Left hindlimb (tissue), 1 donor: Measurements from ENCODE around the gene ASPSCR1.

Source experiments
- DNase-seq: peaks from one replicate; pipeline ENCODE4 v3.0.0-alpha.2; 2018

The ASPSCR1 gene

GRCh38 chr17:81984773-81985410 lies 7.5 kb downstream of the ASPSCR1 start:
- no peak for DNase-seq

DNA sequence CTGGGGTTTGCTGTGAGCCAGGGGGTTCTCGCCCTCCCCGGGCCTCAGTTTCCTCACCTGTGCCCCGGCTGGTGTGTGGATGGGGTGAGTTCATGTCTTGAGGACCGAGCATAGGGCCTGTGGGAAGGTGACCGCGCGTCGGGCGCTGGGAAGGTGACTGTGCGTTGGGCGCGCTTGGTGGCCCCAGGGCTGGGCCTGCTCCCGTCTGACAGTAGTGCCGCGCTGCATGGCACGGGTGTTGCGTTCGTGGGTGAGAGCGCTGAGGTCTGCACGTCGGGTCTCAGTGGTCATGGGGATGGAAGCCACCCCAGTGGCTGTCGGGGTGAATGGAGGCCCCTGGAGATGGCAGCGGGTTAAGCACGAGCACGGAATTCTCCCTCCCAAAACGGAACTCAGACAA lies 9.2 kb downstream of the ASPSCR1 start:
- DNase-seq, result no peak

- no peak for DNase-seq
Observed at GRCh38 chr17:81987161-81987770, 9.8 kb downstream of the ASPSCR1 start.

DNA sequence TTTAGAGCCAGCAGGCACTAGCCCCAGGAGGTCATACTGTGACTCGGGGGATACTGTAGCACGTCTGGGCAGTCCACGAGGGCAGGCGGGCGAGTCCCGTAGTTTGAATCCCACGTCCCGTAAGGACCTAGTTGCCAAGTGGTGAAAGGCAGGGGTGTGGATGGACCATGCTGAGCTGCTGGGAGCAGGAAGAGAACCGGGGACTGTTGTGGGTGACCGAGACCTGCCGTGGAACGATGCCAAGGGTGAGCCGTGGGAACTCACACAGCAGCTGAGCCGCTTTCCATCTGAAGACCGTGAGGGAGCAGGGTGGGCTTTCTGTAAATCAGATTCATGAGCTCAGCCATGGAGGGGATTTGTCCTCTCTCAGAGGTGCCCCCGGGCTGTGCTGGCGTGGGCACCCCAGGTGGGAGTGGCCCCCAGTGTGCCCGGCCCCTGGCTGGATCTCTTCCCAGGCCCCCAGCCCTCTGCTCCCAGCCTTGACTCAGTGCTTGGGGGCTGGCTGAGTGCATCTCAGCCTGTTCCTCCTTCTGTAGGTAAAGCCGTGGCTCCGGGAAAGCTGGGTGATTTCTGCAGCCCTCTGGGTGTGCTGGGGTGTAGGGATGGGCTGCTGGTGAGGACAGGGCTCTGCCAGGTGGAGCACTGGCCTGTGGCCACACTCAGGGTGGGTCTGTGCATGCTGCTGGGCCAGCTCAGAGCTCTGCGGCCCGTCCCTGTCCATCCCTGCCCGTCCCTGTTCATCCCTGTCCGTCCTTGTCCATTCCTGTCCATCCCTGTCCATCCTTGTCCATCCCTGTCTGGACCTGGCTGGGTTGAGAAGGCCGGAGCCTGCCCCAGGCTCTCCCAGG lies 13.6 kb downstream of the ASPSCR1 start:
- peak; percentile 29 for DNase-seq

DNA sequence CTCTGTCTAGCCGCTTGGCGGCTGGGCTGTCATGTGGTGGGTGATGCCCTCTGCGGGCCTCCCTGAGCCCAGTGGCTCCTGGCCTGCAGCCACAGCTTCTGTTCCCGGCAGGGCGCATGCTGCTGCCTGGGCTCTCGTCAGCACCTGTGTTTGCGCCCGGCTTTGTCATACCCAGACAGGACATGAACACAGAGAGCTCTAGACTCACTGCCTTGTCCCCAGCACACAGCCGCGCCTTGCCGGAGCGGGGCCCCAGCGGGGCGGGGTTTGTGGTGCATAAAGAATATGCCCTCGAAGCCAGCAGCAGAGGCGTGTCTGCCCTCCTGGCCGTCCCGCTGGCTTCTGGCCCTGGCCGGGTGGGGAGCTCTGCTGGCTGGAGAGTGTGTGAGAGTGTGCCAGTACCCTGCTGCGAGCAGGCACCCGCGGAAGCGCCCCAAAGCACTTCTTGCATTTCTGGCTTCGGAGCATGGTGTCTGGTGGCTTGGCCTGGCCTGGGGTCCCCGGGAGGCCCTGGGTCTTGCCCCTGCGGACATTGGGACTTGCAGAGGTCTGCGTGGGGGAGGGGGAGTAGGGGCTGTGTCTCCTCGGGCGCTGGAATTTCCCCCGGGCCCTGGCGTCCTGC lies 14.4 kb downstream of the ASPSCR1 start:
- peak; percentile 91 for DNase-seq

DNA sequence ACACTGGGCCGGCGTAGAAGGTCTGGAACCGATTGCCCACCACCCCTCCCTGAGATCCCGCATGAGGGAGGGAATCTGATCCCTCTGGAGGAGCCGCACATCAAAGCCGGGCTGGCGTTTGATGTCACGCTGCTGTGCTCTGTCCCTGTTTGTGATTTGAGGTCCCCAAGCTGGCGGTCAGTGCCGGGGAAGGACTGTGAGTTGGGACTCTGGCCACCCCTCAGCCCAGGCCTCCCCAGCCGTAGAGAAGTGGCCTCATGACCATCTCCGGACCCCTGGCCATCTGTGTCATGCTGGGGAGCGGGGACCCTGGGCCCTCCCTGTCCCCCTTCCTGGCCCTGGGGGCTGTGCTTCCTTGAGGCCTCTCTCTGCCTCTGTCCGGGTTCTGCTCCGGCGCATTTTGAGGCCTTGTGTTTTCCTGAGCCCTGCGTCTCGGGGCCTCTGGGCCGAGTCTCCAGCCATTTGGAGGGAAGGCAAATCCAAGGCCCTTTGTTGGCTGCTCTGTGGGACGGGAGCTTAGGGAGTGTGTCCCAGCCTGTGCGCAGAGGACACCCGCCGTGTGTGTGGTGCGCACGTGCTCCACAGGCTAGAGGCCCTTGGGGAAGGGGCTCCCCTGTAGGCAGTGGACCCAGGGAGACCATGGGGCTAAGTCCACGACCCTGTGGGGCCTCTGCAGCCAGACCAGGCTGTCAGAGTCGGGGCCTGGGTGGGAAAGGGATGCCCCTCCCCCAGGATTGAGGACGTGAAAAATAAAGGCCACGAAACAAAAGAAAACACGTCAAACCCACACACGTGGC lies 15.1 kb downstream of the ASPSCR1 start:
- no peak for DNase-seq

- DNase-seq, result no peak
Observed at GRCh38 chr17:81993729-81994592, 16.5 kb downstream of the ASPSCR1 start.

- DNase-seq, result peak; percentile 55
Observed at GRCh38 chr17:81994593-81995462, 17.4 kb downstream of the ASPSCR1 start.

- peak; percentile 28 for DNase-seq
Observed at GRCh38 chr17:81995463-81996231, 18.2 kb downstream of the ASPSCR1 start.

- no peak for DNase-seq
Observed at GRCh38 chr17:81996232-81996756, 18.9 kb downstream of the ASPSCR1 start.

DNA sequence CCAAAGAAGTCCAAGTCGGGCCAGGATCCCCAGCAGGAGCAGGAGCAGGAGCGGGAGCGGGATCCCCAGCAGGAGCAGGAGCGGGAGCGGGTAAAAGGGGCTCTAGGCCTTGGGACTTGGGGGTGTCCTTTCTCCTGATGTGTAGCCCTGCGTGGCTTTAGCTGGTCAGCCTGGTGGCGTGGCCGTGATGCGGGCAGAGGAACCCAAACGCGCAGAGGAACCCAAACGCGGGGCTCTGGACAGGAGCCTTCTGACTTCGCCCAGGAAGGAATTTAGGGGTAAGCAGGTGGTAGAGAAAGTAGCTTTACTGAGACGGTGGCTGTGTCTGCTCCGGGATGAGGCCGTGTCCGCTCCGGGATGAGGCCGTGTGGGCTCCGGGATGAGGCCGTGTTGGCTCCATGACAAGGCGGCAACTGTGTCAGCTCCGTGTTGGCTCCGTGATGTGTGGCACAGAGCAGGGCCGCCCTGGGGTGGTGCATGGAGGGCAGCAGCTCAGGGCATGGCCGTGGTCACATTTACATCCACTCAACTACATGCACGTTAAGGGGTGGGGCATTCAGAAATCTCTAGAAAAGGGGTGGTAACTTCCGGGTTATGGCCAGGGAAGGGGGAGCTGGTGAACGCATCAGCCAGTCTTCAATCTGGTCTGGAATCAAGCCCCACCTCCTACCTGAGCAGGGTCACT lies 19.5 kb downstream of the ASPSCR1 start:
- no peak for DNase-seq

GRCh38 chr17:81998212-81998611 lies 20.8 kb downstream of the ASPSCR1 start:
- DNase-seq, result no peak

- DNase-seq, result no peak
Observed at GRCh38 chr17:81998691-81999438, 21.4 kb downstream of the ASPSCR1 start.

GRCh38 chr17:81999587-81999975 lies 22.2 kb downstream of the ASPSCR1 start:
- no peak for DNase-seq

DNA sequence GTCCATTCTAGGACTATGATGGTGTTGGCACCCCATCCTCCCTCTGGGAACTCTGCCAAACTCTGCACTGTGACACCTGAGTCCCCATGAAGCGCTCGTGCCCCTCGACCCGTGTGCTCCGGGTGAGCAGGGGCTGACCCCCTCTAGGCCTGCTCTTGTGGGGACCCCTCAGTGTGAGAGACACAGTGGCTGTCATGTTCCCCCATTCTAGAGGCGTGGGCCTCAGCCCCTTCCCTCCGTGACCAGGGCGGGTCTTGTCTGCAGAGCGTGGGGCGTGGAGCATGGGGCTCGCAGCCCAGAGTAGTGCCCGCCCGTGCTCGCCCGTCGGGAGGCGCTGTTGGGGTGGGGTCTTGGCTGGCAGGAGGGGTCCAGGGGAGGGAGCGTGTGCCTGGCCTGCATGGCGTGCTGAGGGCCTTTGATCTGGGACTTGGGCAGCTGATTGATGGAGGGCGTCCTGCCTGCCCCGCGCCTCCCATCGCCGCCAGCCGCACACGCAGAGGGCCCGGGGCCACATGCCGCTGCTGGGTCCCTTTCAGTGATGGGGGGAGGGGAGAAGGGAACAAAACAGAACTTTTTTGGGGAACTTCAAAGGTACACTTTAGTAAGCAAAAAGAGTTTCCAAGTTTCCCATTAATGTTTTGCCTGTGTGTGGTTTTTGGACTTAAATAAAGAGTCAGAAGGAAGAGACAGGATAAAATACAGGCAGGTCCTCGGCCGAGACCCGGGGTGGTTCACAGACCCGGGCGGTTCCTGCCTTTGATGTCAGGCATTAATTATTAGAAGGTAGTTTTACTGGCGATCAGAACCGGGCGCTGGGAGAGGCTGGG lies 22.8 kb downstream of the ASPSCR1 start:
- DNase-seq, result no peak

- DNase-seq, result no peak
Observed at GRCh38 chr17:82000803-82001570, 23.6 kb downstream of the ASPSCR1 start.
